ENCODE results near the gene ROCK2. TPM values are rescaled to one million over a fixed set of nuclear protein-coding genes. Genes with fewer than 3 reads are reported as not detected.

The ROCK2 gene
- total and polyA plus RNA-seq, 2 donors (not counting 1 experiment from before 2014, with no cell fraction given), result 2.3 to 30.2 TPM

DNA sequence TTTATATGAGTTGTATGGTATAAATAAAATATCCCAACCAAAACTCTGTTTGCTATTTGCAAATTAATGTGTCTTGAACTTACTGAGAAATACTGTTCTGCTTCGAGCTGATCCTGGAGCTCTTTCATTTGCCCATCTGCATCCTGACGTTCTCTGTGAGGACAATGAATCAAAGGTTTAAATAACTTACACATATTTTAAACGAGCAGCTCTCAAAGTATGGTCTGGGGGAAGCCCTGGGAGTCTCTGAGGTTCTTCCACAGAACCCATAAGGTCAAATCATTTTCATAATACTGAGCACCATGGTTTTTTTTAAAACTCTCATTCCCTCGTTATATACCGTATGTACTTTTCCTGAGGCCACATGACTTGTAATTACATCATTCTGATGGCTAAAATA is 142.5 kb downstream of the ROCK2 start:
- ChIA-PET CTCF (interaction anchor here (0.5 kb wide), 1 partner anchor 34 kb away, joined by 3 read pairs; no protein-coding TSS in a partner anchor), POLR2A (no interaction called here)
- Histone ChIP-seq H3K9me3 (ENCODE audit: control extremely low read depth in 1 of 3, control insufficient read depth in 2 of 3, insufficient read depth in 1 of 3, low read length in 2 of 3) (no peaks in the 10 kb centered on the region), H3K36me3 (replicated peaks in 1 of 2; ENCODE audit: control extremely low read depth in 1 of 2, control insufficient read depth in 1 of 2, extremely low read depth in 1 of 2, insufficient read depth in 2 of 2, low read length in 1 of 2) (peaks cover 4 to 16% of the 10 kb centered on the region in 2 experiments), H3K4me1 (ENCODE audit: control insufficient read depth in 2 of 2, insufficient read depth in 2 of 2, low read length in 2 of 2) (no peaks in the 10 kb centered on the region), H3K27me3 (replicated peaks in 1 of 4; ENCODE audit: control extremely low read depth in 1 of 4, control insufficient read depth in 3 of 4, insufficient read depth in 4 of 4, low read length in 3 of 4) (no peaks in the 10 kb centered on the region), H3K4me2 (replicated peaks; ENCODE audit: low read depth, low read length, poor library complexity, severe bottlenecking) (no peak overlapping the region), H3K4me3 (ENCODE audit: control extremely low read depth in 1 of 5, extremely low read depth in 1 of 5, insufficient read depth in 1 of 5, low read depth in 2 of 5, low read length in 4 of 5) (no peak overlapping the region), H3K27ac (ENCODE audit: low read length in 2 of 2) (no peak overlapping the region), H4K20me1 (ENCODE audit: control insufficient read depth, insufficient read depth, low read length, poor library complexity, severe bottlenecking) (no peaks in the 10 kb centered on the region), H2AFZ (ENCODE audit: insufficient read depth, low read depth, low read length, poor library complexity, severe bottlenecking) (no peak overlapping the region), H3K79me2 (ENCODE audit: control insufficient read depth, insufficient read depth, low read length) (no peaks in the 10 kb centered on the region), H3K9ac (ENCODE audit: low read length) (no peak overlapping the region)
- intact Hi-C loops (cut with micrococcal nuclease), result loop anchor here (5.0 kb wide), 1 partner anchor 40 kb away; no protein-coding TSS in a partner anchor
- Mint-ChIP-seq H3K9me3 (ENCODE audit: insufficient read depth) (no peaks in the 10 kb centered on the region), H3K4me3 (no peak overlapping the region), H3K27me3 (no peaks in the 10 kb centered on the region), H3K4me1 (peaks cover 6% of the 10 kb centered on the region), H3K27ac (no peak overlapping the region)
- TF ChIP-seq EZH2 (IDR thresholded peaks at IDR 0.05; ENCODE audit: borderline replicate concordance, insufficient read depth, low read depth, low read length, poor library complexity, severe bottlenecking) (no peak), CTCF (IDR thresholded peaks at IDR 0.05) (no peak)
- ATAC-seq (ENCODE audit: low read depth) (no peak), DNase-seq (no peak)
- 80% methylated on average over 1 of the region's 5 CpGs for WGBS (ENCODE audit: insufficient coverage)

GRCh38 chr2:11200651-11201050 is 143.8 kb downstream of the ROCK2 start:
- Histone ChIP-seq H3K9ac (ENCODE audit: low read length) (no peak overlapping the region), H3K36me3 (replicated peaks in 1 of 2; ENCODE audit: control extremely low read depth in 1 of 2, control insufficient read depth in 1 of 2, extremely low read depth in 1 of 2, insufficient read depth in 2 of 2, low read length in 1 of 2) (peaks cover 4 to 17% of the 10 kb centered on the region in 2 experiments), H3K4me3 (ENCODE audit: control extremely low read depth in 1 of 5, extremely low read depth in 1 of 5, insufficient read depth in 1 of 5, low read depth in 2 of 5, low read length in 4 of 5) (no peak overlapping the region), H3K27me3 (replicated peaks in 1 of 4; ENCODE audit: control extremely low read depth in 1 of 4, control insufficient read depth in 3 of 4, insufficient read depth in 4 of 4, low read length in 3 of 4) (no peaks in the 10 kb centered on the region), H3K4me1 (ENCODE audit: control insufficient read depth in 2 of 2, insufficient read depth in 2 of 2, low read length in 2 of 2) (no peaks in the 10 kb centered on the region), H3K4me2 (replicated peaks; ENCODE audit: low read depth, low read length, poor library complexity, severe bottlenecking) (no peak overlapping the region), H4K20me1 (ENCODE audit: control insufficient read depth, insufficient read depth, low read length, poor library complexity, severe bottlenecking) (no peaks in the 10 kb centered on the region), H3K79me2 (ENCODE audit: control insufficient read depth, insufficient read depth, low read length) (no peaks in the 10 kb centered on the region), H2AFZ (ENCODE audit: insufficient read depth, low read depth, low read length, poor library complexity, severe bottlenecking) (no peak overlapping the region), H3K9me3 (ENCODE audit: control extremely low read depth in 1 of 3, control insufficient read depth in 2 of 3, insufficient read depth in 1 of 3, low read length in 2 of 3) (no peaks in the 10 kb centered on the region), H3K27ac (ENCODE audit: low read length in 2 of 2) (no peak overlapping the region)
- TF ChIP-seq EZH2 (IDR thresholded peaks at IDR 0.05; ENCODE audit: borderline replicate concordance, insufficient read depth, low read depth, low read length, poor library complexity, severe bottlenecking), result no peak
- CTCF ChIA-PET, result no interaction called here
- ATAC-seq (ENCODE audit: low read depth), result no peak
- Mint-ChIP-seq H3K27me3 (no peaks in the 10 kb centered on the region), H3K9me3 (ENCODE audit: insufficient read depth) (no peaks in the 10 kb centered on the region), H3K4me1 (peaks cover 6% of the 10 kb centered on the region), H3K4me3 (no peak overlapping the region), H3K27ac (no peak overlapping the region)
- POLR2A ChIA-PET, result interaction anchor here (0.6 kb wide), 1 partner anchor 565 kb away, joined by 13 read pairs; no protein-coding TSS in a partner anchor
- intact Hi-C loops (cut with micrococcal nuclease), result loop anchor here (5.0 kb wide), 1 partner anchor 38 kb away; no protein-coding TSS in a partner anchor
- WGBS (ENCODE audit: insufficient coverage), result 100% methylated on average over 1 of the region's 2 CpGs
- no peak for DNase-seq
